ENCODE results near the gene OLFM3. TPM values are rescaled to one million over a fixed set of nuclear protein-coding genes. Genes with fewer than 3 reads are reported as not detected.

The OLFM3 gene
- total RNA-seq, 1 donor from 2014 or later = 0.49 TPM

DNA sequence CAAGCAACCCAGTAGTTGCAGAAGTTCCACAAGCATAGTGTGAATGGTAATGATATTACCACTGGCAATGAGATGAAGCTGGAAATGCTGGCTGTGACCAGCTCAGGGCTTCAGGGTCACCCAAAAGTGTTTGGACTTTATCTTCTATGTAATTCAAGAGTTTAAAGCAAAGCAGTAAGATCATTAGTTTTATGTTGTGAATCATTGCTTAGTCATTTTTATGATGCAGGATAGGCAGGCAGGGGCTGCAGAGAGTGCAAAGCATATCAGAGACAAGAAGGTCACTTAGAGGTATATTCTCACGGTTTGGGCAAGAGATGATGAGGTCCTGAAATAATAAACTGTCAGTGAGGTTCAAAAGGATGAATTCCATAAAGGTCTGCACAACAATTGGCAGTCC lies 147.4 kb downstream of the OLFM3 start:
- Histone ChIP-seq H3K36me3 (no peaks in the 10 kb centered on the region), H3K27me3 (no peaks in the 10 kb centered on the region), H3K27ac (no peak overlapping the region), H3K4me3 (no peak overlapping the region), H3K9me3 (no peaks in the 10 kb centered on the region), H3K4me1 (no peaks in the 10 kb centered on the region)
- no peak for DNase-seq (ENCODE audit: extremely low spot score in 2 of 2)
- intact Hi-C loops (cut with DNase I) = no loop called here
- no peak for TF ChIP-seq POLR2A (IDR thresholded peaks at IDR 0.05)
- no peak for TF ChIP-seq POLR2AphosphoS5 (IDR thresholded peaks at IDR 0.05; ENCODE audit: insufficient read depth in 1 of 2, low read depth in 1 of 2)
- TF ChIP-seq CTCF (IDR thresholded peaks at IDR 0.05) = no peak

- DNase-seq (ENCODE audit: extremely low spot score in 2 of 2) = no peak
- H3K27ac ChIP-seq = no peak overlapping the region
- no peak overlapping the region for H3K4me3 ChIP-seq
- intact Hi-C loops (cut with DNase I) = no loop called here
- H3K9me3 ChIP-seq = no peaks in the 10 kb centered on the region
- no peak for TF ChIP-seq CTCF (IDR thresholded peaks at IDR 0.05)
- no peak for TF ChIP-seq POLR2A (IDR thresholded peaks at IDR 0.05)
- no peak for TF ChIP-seq POLR2AphosphoS5 (IDR thresholded peaks at IDR 0.05; ENCODE audit: insufficient read depth in 1 of 2, low read depth in 1 of 2)
- H3K36me3 ChIP-seq = no peaks in the 10 kb centered on the region
- H3K27me3 ChIP-seq = no peaks in the 10 kb centered on the region
- H3K4me1 ChIP-seq = no peaks in the 10 kb centered on the region
Observed at GRCh38 chr1:101847626-101848025, 149.1 kb downstream of the OLFM3 start.

- TF ChIP-seq POLR2A (IDR thresholded peaks at IDR 0.05) (no peak), POLR2AphosphoS5 (IDR thresholded peaks at IDR 0.05; ENCODE audit: insufficient read depth in 1 of 2, low read depth in 1 of 2) (no peak), CTCF (IDR thresholded peaks at IDR 0.05) (no peak)
- no peak for DNase-seq (ENCODE audit: extremely low spot score in 2 of 2)
- no peaks in the 10 kb centered on the region for H3K36me3 ChIP-seq
- intact Hi-C loops (cut with DNase I) = no loop called here
- H3K4me1 ChIP-seq = no peaks in the 10 kb centered on the region
- no peak overlapping the region for H3K4me3 ChIP-seq
- H3K27ac ChIP-seq = no peak overlapping the region
- H3K27me3 ChIP-seq = no peaks in the 10 kb centered on the region
- H3K9me3 ChIP-seq = no peaks in the 10 kb centered on the region
Observed at GRCh38 chr1:101846820-101847219, 149.9 kb downstream of the OLFM3 start.

GRCh38 chr1:101843160-101843559 lies 153.6 kb downstream of the OLFM3 start:
- no peak for DNase-seq (ENCODE audit: extremely low spot score in 2 of 2)
- H3K4me1 ChIP-seq = no peaks in the 10 kb centered on the region
- intact Hi-C loops (cut with DNase I) = no loop called here

DNA sequence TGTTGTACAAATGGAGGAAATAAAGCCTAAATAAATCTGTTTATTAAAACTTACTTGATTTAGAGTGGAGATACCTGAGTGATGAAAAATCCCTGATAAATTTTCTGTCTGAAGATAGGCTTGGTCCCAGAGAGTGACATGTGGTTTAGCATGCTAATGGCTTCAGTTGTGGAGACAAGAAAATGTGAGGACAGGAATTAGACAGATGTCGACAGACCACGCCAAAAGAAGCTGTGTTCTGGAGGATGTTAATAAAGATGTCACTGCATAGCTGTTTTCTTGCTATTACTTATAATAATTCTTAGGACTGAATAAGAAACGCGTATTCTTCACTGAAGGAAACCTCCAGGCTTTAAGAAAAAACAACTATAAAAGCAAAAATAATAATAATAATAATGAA lies 154.9 kb downstream of the OLFM3 start:
- Histone ChIP-seq H3K27me3 (no peaks in the 10 kb centered on the region), H3K4me1 (no peaks in the 10 kb centered on the region), H3K4me3 (no peak overlapping the region), H3K9me3 (no peaks in the 10 kb centered on the region), H3K36me3 (no peaks in the 10 kb centered on the region), H3K27ac (no peak overlapping the region)
- no peak for DNase-seq (ENCODE audit: extremely low spot score in 2 of 2)
- intact Hi-C loops (cut with DNase I) = no loop called here
- TF ChIP-seq POLR2A (IDR thresholded peaks at IDR 0.05) = no peak
- TF ChIP-seq POLR2AphosphoS5 (IDR thresholded peaks at IDR 0.05; ENCODE audit: insufficient read depth in 1 of 2, low read depth in 1 of 2) = no peak
- TF ChIP-seq CTCF (IDR thresholded peaks at IDR 0.05) = no peak

More at GRCh38 chr1:101843160-101843559, 153.6 kb downstream of the OLFM3 start:
- H3K27me3 ChIP-seq = no peaks in the 10 kb centered on the region
- H3K27ac ChIP-seq = no peak overlapping the region
- no peak overlapping the region for H3K4me3 ChIP-seq
- H3K9me3 ChIP-seq = no peaks in the 10 kb centered on the region
- no peaks in the 10 kb centered on the region for H3K36me3 ChIP-seq
- no peak for TF ChIP-seq CTCF (IDR thresholded peaks at IDR 0.05)
- no peak for TF ChIP-seq POLR2A (IDR thresholded peaks at IDR 0.05)
